Mesothelial cell of epicardium (in vitro differentiated cells): Measurements from ENCODE around the gene SAMSN1. TPM values are rescaled to one million over a fixed set of nuclear protein-coding genes. Genes with fewer than 3 reads are reported as not detected.

ENCODE experiments used
- DNase-seq, 2 experiments: peaks; one replicate each; pipeline ENCODE4 v3.0.0; 2021; ENCODE audit warnings: low spot score in 2 of 2; ENCODE audit not compliant: unreplicated experiment in 2 of 2
- H3K27ac Mint-ChIP-seq: 2 replicates; pipeline ENCODE4 v1.8.0; 2021; ENCODE audit warnings: mixed read lengths
- H3K27me3 Mint-ChIP-seq: 2 replicates; pipeline ENCODE4 v1.8.0; 2021; ENCODE audit warnings: low read depth, mixed read lengths
- H3K36me3 Mint-ChIP-seq: 2 replicates; pipeline ENCODE4 v1.8.0; 2021; ENCODE audit warnings: mixed read lengths
- H3K4me1 Mint-ChIP-seq: 2 replicates; pipeline ENCODE4 v1.8.0; 2021; ENCODE audit warnings: mixed read lengths
- H3K4me3 Mint-ChIP-seq: 2 replicates; pipeline ENCODE4 v1.8.0; 2021; ENCODE audit warnings: mild to moderate bottlenecking, moderate library complexity, mixed read lengths
- H3K9me3 Mint-ChIP-seq: 2 replicates; pipeline ENCODE4 v1.8.0; 2021; ENCODE audit warnings: mixed read lengths
- CTCF ChIP-seq: fragments of 200-600 bp; sonication (generic); IDR thresholded peaks from one replicate; pipeline ENCODE4 v1.5.0; 2021; ENCODE audit warnings: antibody characterized with exemption; ENCODE audit not compliant: unreplicated experiment
- total RNA-seq: library from RNA; stranded (reverse); gene quantifications from 3 replicates; pipeline ENCODE4 v1.2.1, GENCODE V29; 2021

The SAMSN1 gene
- 0.27 to 0.36 TPM (median 0.29 TPM) in 3 replicates for total RNA-seq

- no peaks in the 10 kb centered on the region for H3K36me3 Mint-ChIP-seq
- no peak for DNase-seq
- no peaks in the 10 kb centered on the region for H3K4me1 Mint-ChIP-seq
- H3K9me3 Mint-ChIP-seq = no peaks in the 10 kb centered on the region
- no peak within 1 kb of the TSS for H3K27ac Mint-ChIP-seq
- TF ChIP-seq CTCF = no peak
- no peaks in the 10 kb centered on the region for H3K27me3 Mint-ChIP-seq
- no peak within 1 kb of the TSS for H3K4me3 Mint-ChIP-seq
Measured at GRCh38 chr21:14545906-14546480, at the start of gene SAMSN1. TSS of gene SAMSN1 (minus strand) at chr21:14546315. CDS start at chr21:14546261, 54 bp downstream.

DNA sequence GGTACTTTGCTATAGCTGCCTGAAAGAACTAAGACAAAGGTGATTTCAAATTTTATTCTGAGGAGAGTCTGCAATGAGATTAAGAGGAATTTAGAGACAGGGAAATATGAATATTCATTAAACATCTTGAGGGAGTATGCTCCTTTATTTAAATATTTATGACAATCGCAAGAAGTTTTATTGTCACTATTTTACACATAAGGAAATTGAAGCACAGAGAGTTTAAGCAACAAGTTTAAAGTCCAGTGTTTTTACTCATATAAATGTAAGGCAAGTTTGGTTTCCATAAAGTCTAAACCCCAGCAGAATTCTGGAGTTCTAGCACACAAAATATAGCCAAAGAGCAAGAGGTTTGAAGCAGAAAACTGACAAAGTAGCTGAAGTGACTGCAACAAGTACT is 49.3 kb upstream of the SAMSN1 start:
- no peak for DNase-seq
- H3K36me3 Mint-ChIP-seq = no peaks in the 10 kb centered on the region
- TF ChIP-seq CTCF = no peak
- H3K9me3 Mint-ChIP-seq = peaks cover 11% of the 10 kb centered on the region
- no peaks in the 10 kb centered on the region for H3K27me3 Mint-ChIP-seq
- no peak overlapping the region for H3K27ac Mint-ChIP-seq
- peaks cover 8% of the 10 kb centered on the region for H3K4me1 Mint-ChIP-seq
- H3K4me3 Mint-ChIP-seq = no peak overlapping the region

DNA sequence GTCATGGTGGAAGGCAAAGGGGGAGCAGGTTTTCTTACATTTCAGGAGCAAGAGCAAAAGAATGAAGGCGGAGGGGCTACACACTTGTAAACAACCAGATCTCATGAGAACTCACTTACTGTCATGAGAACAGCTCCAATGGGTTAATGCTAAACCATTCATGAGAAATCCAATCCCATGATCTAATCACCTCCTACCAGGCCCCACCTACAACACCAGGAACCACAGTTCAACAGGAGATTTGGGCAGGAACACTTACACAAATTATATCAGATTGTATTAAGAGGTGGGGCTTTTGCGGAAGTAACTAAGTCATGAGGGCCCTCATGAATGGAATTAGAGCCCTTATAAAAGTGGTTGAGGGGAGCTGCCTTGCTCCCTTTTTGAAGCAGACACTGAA is 48.9 kb upstream of the SAMSN1 start:
- peaks cover 6% of the 10 kb centered on the region for H3K4me1 Mint-ChIP-seq
- TF ChIP-seq CTCF = no peak
- H3K27ac Mint-ChIP-seq = no peak overlapping the region
- peaks cover 11% of the 10 kb centered on the region for H3K9me3 Mint-ChIP-seq
- no peak overlapping the region for H3K4me3 Mint-ChIP-seq
- no peak for DNase-seq
- no peaks in the 10 kb centered on the region for H3K36me3 Mint-ChIP-seq
- no peaks in the 10 kb centered on the region for H3K27me3 Mint-ChIP-seq

DNA sequence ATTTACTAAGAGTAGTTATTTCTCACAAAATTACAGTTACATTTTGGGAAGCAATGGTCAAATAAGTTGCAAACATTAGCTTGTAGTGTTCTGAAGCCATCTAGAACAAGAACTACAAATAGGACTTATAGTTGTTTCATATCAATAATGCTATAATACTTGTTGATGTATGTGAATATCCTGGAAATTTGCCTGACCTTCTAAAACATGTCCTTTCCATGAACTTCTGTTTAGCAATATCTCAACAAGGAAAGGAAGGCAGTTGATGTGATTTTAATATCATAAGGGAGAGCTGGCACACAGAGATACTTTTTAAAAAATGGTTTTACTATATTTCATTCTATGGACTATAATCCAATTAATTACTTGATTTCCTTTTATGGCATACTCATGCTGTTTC is 47.1 kb upstream of the SAMSN1 start:
- no peak for DNase-seq
- Mint-ChIP-seq H3K4me1 (peaks cover 6% of the 10 kb centered on the region), H3K4me3 (no peak overlapping the region), H3K9me3 (peaks cover 14% of the 10 kb centered on the region), H3K27me3 (no peaks in the 10 kb centered on the region), H3K27ac (no peak overlapping the region), H3K36me3 (no peaks in the 10 kb centered on the region)
- TF ChIP-seq CTCF = no peak

DNA sequence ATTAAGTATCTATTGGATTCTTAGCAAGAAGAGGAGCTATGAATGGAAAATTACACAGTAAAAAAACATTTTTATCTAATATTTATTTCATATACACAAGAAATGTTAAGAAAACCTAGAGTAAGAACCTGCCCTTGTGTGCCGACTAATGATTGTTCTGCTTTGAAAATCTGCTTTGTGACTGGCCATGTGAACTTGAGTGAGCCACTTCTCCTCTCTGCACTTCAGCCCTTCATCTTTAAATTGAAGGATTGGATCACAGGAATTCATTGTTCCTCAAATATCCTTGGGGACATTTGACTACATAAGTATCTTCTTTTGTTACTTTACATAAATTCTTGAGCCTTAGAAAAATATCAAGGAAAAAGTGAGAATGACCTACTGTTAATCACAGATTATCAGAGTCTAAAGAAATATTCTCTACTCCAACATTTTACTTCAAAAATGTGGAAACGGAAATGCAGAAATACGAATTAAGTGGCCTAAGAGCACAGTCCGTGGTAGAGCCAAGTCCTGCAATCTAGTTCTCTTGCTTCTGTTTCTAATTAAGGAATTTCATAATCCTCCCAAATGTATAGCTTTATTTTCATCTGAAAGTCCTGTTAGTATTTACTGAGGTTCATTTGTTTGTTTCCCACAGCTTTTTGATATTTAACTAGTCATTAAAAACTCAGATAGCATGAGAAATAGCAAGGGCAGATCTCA is 46.3 kb upstream of the SAMSN1 start:
- no peaks in the 10 kb centered on the region for H3K27me3 Mint-ChIP-seq
- no peak overlapping the region for H3K4me3 Mint-ChIP-seq
- no peaks in the 10 kb centered on the region for H3K36me3 Mint-ChIP-seq
- peaks cover 15% of the 10 kb centered on the region for H3K9me3 Mint-ChIP-seq
- H3K4me1 Mint-ChIP-seq = peaks cover 6% of the 10 kb centered on the region
- H3K27ac Mint-ChIP-seq = no peak overlapping the region
- no peak for TF ChIP-seq CTCF
- DNase-seq = no peak
